ENCODE results near the gene HK3.

The HK3 gene

GRCh38 chr5:176844706-176845391 lies 54.3 kb downstream of the HK3 start:
- peak; percentile 46 for DNase-seq
- in situ Hi-C loops (cut with HindIII; ENCODE audit: low pct_ligation_motif_present, low pct_unique_long_range_greater_than_20kb, low sequenced_read_pairs) = no loop called here

GRCh38 chr5:176844281-176844680 lies 54.9 kb downstream of the HK3 start:
- no peak for DNase-seq
- in situ Hi-C loops (cut with HindIII; ENCODE audit: low pct_ligation_motif_present, low pct_unique_long_range_greater_than_20kb, low sequenced_read_pairs) = no loop called here

- in situ Hi-C loops (cut with HindIII; ENCODE audit: low pct_ligation_motif_present, low pct_unique_long_range_greater_than_20kb, low sequenced_read_pairs) = no loop called here
- DNase-seq = no peak
Measured at GRCh38 chr5:176843673-176844072, 55.5 kb downstream of the HK3 start.

GRCh38 chr5:176837707-176838115 lies 61.4 kb downstream of the HK3 start:
- in situ Hi-C loops (cut with HindIII; ENCODE audit: low pct_ligation_motif_present, low pct_unique_long_range_greater_than_20kb, low sequenced_read_pairs) = no loop called here
- peak; percentile 89 for DNase-seq

- in situ Hi-C loops (cut with HindIII; ENCODE audit: low pct_ligation_motif_present, low pct_unique_long_range_greater_than_20kb, low sequenced_read_pairs) = no loop called here
- DNase-seq = no peak
Measured at GRCh38 chr5:176836811-176837706, 62.1 kb downstream of the HK3 start.

- no peak for DNase-seq
- in situ Hi-C loops (cut with HindIII; ENCODE audit: low pct_ligation_motif_present, low pct_unique_long_range_greater_than_20kb, low sequenced_read_pairs) = no loop called here
Measured at GRCh38 chr5:176835918-176836317, 63.2 kb downstream of the HK3 start.

GRCh38 chr5:176833286-176833685 lies 65.9 kb downstream of the HK3 start:
- DNase-seq = no peak

GRCh38 chr5:176832162-176832561 lies 67.0 kb downstream of the HK3 start:
- in situ Hi-C loops (cut with HindIII; ENCODE audit: low pct_ligation_motif_present, low pct_unique_long_range_greater_than_20kb, low sequenced_read_pairs) = no loop called here
- DNase-seq = no peak

More at GRCh38 chr5:176833286-176833685, 65.9 kb downstream of the HK3 start:
- in situ Hi-C loops (cut with HindIII; ENCODE audit: low pct_ligation_motif_present, low pct_unique_long_range_greater_than_20kb, low sequenced_read_pairs) = no loop called here

- in situ Hi-C loops (cut with HindIII; ENCODE audit: low pct_ligation_motif_present, low pct_unique_long_range_greater_than_20kb, low sequenced_read_pairs) = no loop called here
- no peak for DNase-seq
Measured at GRCh38 chr5:176831425-176831824, 67.7 kb downstream of the HK3 start.

- no peak for DNase-seq
- in situ Hi-C loops (cut with HindIII; ENCODE audit: low pct_ligation_motif_present, low pct_unique_long_range_greater_than_20kb, low sequenced_read_pairs) = no loop called here
Measured at GRCh38 chr5:176830995-176831423, 68.1 kb downstream of the HK3 start.

Measured in ACHN (cell line).